Measurements from ENCODE around the gene SERPINB7. TPM values are rescaled to one million over a fixed set of nuclear protein-coding genes. Genes with fewer than 3 reads are reported as not detected.

The SERPINB7 gene, protein sequence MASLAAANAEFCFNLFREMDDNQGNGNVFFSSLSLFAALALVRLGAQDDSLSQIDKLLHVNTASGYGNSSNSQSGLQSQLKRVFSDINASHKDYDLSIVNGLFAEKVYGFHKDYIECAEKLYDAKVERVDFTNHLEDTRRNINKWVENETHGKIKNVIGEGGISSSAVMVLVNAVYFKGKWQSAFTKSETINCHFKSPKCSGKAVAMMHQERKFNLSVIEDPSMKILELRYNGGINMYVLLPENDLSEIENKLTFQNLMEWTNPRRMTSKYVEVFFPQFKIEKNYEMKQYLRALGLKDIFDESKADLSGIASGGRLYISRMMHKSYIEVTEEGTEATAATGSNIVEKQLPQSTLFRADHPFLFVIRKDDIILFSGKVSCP
- total RNA-seq (2021; fragmentation: NEBNext Ultra II Directional; extraction: Animal tissue kit (Norgen Biotek cat#: 25700)) (not detected in 2 replicates), polyA plus RNA-seq (2011; rRNA removed) (not detected in 2 replicates), polyA minus RNA-seq (2011; rRNA and poly(A)+ RNA removed) (not detected in 2 replicates)
- not detected for polyA plus RNA-seq (2011; cell fraction: cytosol; rRNA removed)
- polyA plus RNA-seq (2011; cell fraction: nucleus; rRNA removed) = not detected
- polyA plus RNA-seq (2012, experiment 1 of 2) = not detected in 4 replicates
- polyA plus RNA-seq (2012, experiment 2 of 2) = not detected
- polyA plus RNA-seq (2013, experiment 1 of 2) = not detected
- polyA plus RNA-seq (2013, experiment 2 of 2) = 0.15 TPM
- not detected for polyA minus RNA-seq (2011; cell fraction: cytosol; rRNA and poly(A)+ RNA removed)
- not detected for polyA minus RNA-seq (2011; cell fraction: nucleus; rRNA and poly(A)+ RNA removed)
- long read RNA-seq, experiment 1 = 0 reads
- long read RNA-seq, experiment 2 = 0 reads

DNA sequence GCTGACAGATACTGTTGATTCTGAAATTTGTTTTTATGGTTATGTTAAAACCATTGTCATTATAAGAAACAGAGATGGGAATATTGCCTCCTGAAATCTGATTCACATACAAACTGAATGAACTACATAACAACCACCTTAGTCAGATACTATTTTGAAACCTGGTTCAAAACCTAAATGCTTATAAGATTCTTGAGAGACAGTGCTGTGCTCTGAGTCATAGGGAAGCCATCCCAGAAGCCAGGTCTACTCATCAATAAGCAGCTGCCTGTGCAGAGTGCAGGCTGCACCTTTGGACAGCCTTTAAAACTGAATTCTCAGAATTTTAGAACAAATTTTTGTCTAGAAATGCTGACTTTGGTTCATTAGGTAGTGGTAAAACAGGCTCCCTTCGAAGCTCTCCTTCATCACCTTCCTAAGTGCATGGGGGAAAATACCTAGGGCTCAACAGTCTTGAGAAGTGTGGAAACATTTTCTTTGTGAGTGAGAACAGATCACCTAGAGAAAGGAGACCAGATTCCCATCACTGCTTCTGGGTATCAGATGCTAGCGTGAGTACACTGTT is at the start of gene SERPINB7:
TSS of gene SERPINB7 (plus strand) at position 253 of the 565 bp plus-strand sequence. CDS start 6,955 bp downstream, outside the sequence.
- DNase-seq (ENCODE audit: low read depth in 1 of 2, low spot score in 2 of 2) = no peak
- no peak within 1 kb of the TSS for H2BK5ac ChIP-seq (ENCODE audit: low read depth, low read length)
- no peaks in the 10 kb centered on the region for H3K79me1 ChIP-seq (ENCODE audit: low read depth, low read length)
- H3K4me3 ChIP-seq (ENCODE audit: extremely low read depth in 1 of 4, insufficient read depth in 2 of 4, low read depth in 3 of 4, low read length in 4 of 4) = no peak within 1 kb of the TSS
- H4K20me1 ChIP-seq (replicated peaks in 1 of 2; ENCODE audit: control insufficient read depth in 1 of 2, insufficient read depth in 2 of 2, low read length in 2 of 2) = no peaks in the 10 kb centered on the region
- H2BK12ac ChIP-seq (ENCODE audit: low read depth, low read length) = no peak within 1 kb of the TSS
- H4K8ac ChIP-seq (ENCODE audit: extremely low read depth, insufficient read depth, low read length) = no peak within 1 kb of the TSS
- H3K18ac ChIP-seq (ENCODE audit: extremely low read depth, low read length) = no peak within 1 kb of the TSS
- no peak within 1 kb of the TSS for H3K9ac ChIP-seq (replicated peaks in 1 of 4; ENCODE audit: extremely low read depth in 1 of 4, low read depth in 3 of 4, low read length in 3 of 4)
- H2AFZ ChIP-seq (ENCODE audit: low read length) = no peak within 1 kb of the TSS
- no peaks in the 10 kb centered on the region for H3K36me3 ChIP-seq (ENCODE audit: control insufficient read depth in 2 of 4, insufficient read depth in 4 of 4, low read length in 3 of 4)
- H3K4me2 ChIP-seq (ENCODE audit: insufficient read depth in 1 of 2, low read depth in 2 of 2, low read length in 2 of 2) = no peak within 1 kb of the TSS
- TF ChIP-seq JUND (IDR thresholded peaks at IDR 0.05; ENCODE audit: low read length) (no peak), TEAD4 (IDR thresholded peaks at IDR 0.05; ENCODE audit: low read depth, low read length) (no peak), CHD2 (IDR thresholded peaks at IDR 0.05; ENCODE audit: low read length) (no peak)
- FAIRE-seq = no peak
- H3K4ac ChIP-seq (replicated peaks; ENCODE audit: insufficient read length, low read depth, low read length) = no peak within 1 kb of the TSS
- H3K27me3 ChIP-seq (replicated peaks in 1 of 4; ENCODE audit: control insufficient read depth in 3 of 4, extremely low read depth in 1 of 4, insufficient read depth in 3 of 4, low read length in 3 of 4) = no peaks in the 10 kb centered on the region
- no peak within 1 kb of the TSS for H2BK120ac ChIP-seq (replicated peaks; ENCODE audit: low read depth, low read length)
- H3K27ac ChIP-seq (ENCODE audit: low read depth, low read length) = no peak within 1 kb of the TSS
- no peak within 1 kb of the TSS for H4K91ac ChIP-seq (replicated peaks; ENCODE audit: insufficient read length, low read length)
- no peak within 1 kb of the TSS for H2AK5ac ChIP-seq (ENCODE audit: low read depth, low read length)
- CTCF ChIA-PET (ENCODE audit: partially characterized antibody) = interaction anchor here (1.3 kb wide), 1 partner anchor 9 kb away, joined by 4 read pairs; no protein-coding TSS in a partner anchor
- H3K23ac ChIP-seq (ENCODE audit: insufficient read length) = no peak within 1 kb of the TSS
- POLR2A ChIA-PET (ENCODE audit: partially characterized antibody) = no interaction called here
- H4K5ac ChIP-seq (ENCODE audit: insufficient read length, low read depth, low read length) = no peak within 1 kb of the TSS
- H3K9me3 ChIP-seq (ENCODE audit: insufficient read depth in 2 of 2, low read depth in 1 of 2, low read length in 1 of 2) = no peaks in the 10 kb centered on the region
- H2BK20ac ChIP-seq (ENCODE audit: low read length) = no peak within 1 kb of the TSS
- H3K23me2 ChIP-seq (ENCODE audit: low read depth, low read length) = no peaks in the 10 kb centered on the region
- 88% methylated on average over 2 of the region's 2 CpGs; no CpG with 5 or more reads in 1 of the 2 experiments for WGBS, 2 experiments (ENCODE audit: extremely low coverage in 1 of 2, insufficient coverage in 1 of 2, insufficient read length in 1 of 2, insufficient replicate concordance in 2 of 2, low coverage in 1 of 2, low lambda C conversion rate in 2 of 2, missing lambda C conversion rate in 1 of 2)
- no peaks in the 10 kb centered on the region for H3K79me2 ChIP-seq (ENCODE audit: control insufficient read depth in 1 of 2, insufficient read depth in 2 of 2, low read length in 2 of 2)
- H2BK15ac ChIP-seq (ENCODE audit: low read length) = no peak within 1 kb of the TSS
- H3K14ac ChIP-seq (ENCODE audit: insufficient read length) = no peak within 1 kb of the TSS
- no peak within 1 kb of the TSS for H3K56ac ChIP-seq (replicated peaks; ENCODE audit: insufficient read length, low read depth, low read length)
- no peaks in the 10 kb centered on the region for H3K4me1 ChIP-seq (replicated peaks in 1 of 4; ENCODE audit: control insufficient read depth in 3 of 4, insufficient read depth in 4 of 4, low read length in 3 of 4)

Data from H1 (cell line).